LoVo (cell line): Measurements from ENCODE around the gene ADCY4.

ENCODE experiments used
- DNase-seq: peaks from one replicate; pipeline ENCODE4 v3.0.0-alpha.2; 2016; ENCODE audit warnings: low spot score

The ADCY4 gene

GRCh38 chr14:24297190-24297964 lies 37.5 kb downstream of the ADCY4 start:
- DNase-seq, result peak; percentile 37

DNA sequence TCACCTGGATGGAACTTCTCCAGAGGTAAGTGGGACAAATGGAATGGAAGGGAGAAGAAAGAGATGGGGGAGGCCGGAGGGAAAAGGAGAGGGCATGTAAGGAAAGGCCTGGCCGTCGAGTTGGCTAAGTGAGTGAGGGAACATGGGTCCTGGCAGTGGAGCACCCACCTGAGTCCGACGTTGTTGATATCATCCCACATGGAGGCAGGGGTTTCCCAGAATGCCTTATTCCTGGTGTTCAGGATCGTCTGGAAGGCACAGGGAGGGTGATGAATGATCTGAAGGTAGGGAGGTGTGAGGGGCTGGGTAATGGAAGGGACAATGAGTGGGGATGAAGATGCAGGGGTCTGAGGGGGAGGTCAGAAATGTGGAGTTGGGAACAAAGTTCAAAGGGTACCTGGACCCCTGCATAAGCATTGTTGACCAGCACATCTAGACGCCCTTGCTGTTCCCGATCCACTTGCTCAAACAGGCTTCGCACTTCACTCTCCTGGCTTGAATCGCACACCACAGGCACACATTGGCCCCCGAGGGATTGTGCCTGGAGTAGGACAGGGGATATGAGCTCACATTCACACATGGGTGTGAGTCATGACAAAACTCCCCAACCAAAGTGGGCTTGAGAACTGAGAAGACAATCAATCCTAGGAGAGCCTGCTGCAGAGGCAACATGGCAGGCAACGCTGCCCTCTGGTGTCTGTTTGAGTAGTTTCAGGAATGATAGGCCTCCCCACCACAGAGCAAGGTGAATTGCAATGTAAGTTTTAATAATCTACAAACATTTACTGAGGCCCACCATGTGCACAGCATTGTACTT lies 38.3 kb downstream of the ADCY4 start:
- DNase-seq, result peak; percentile 32

- no peak for DNase-seq
Observed at GRCh38 chr14:24293525-24293924, 41.3 kb downstream of the ADCY4 start.

GRCh38 chr14:24292118-24292807 lies 42.6 kb downstream of the ADCY4 start:
- no peak for DNase-seq

DNA sequence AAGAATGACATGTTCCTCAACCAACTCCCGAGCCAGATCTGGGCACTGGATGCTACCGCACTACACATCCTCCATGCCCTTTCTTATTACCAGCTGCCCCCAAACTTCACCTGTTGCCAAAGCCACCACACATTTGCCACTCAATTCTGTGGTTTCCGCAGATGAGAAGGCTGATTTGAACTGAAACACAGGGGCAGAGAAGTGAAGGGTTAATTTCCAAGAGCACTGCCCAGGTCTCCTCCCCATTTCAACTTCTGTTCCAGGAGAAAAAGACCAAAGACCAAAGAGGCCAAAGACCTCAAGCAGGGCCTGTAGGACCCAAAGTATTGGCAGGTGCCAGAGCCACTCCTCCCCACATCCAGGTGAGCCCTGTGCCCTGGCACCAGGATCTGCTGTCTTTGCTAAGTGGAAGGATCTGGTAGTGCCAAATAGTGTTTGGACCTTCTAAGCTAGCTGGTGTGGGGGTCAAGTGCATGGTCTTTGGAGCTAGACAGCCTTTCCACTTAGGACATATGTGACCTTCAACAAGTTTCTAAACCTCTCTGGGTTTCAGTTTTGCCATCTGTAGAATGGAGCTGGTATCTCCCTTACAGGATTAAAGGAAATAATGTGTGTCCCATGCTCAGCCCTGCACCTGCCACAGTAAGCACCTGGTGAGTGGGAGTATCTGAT lies 43.3 kb downstream of the ADCY4 start:
- no peak for DNase-seq

GRCh38 chr14:24290746-24291145 lies 44.1 kb downstream of the ADCY4 start:
- no peak for DNase-seq

GRCh38 chr14:24289649-24290280 lies 45.1 kb downstream of the ADCY4 start:
- no peak for DNase-seq

DNA sequence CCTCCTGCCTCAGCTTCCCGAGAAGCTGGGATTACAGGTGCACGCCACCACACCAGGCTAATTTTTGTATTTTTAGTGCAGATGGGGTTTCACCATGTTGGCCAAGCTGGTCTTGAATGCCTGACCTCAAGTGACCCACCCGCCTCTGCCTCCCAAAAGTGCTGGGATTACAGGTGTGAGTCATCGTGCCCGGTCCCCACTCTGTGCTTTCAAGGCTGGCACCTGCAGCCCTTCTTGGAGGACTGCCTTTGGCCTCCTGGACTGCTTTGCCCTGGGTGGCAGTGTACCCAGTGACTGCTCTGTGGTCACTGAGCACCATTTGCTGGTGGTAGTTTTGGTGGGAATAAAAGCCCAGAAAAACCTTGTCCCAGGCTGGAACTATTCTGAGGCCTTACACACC lies 47.9 kb downstream of the ADCY4 start:
- DNase-seq, result no peak

GRCh38 chr14:24285351-24285750 lies 49.5 kb downstream of the ADCY4 start:
- DNase-seq, result no peak

GRCh38 chr14:24284501-24285035 lies 50.3 kb downstream of the ADCY4 start:
- no peak for DNase-seq

DNA sequence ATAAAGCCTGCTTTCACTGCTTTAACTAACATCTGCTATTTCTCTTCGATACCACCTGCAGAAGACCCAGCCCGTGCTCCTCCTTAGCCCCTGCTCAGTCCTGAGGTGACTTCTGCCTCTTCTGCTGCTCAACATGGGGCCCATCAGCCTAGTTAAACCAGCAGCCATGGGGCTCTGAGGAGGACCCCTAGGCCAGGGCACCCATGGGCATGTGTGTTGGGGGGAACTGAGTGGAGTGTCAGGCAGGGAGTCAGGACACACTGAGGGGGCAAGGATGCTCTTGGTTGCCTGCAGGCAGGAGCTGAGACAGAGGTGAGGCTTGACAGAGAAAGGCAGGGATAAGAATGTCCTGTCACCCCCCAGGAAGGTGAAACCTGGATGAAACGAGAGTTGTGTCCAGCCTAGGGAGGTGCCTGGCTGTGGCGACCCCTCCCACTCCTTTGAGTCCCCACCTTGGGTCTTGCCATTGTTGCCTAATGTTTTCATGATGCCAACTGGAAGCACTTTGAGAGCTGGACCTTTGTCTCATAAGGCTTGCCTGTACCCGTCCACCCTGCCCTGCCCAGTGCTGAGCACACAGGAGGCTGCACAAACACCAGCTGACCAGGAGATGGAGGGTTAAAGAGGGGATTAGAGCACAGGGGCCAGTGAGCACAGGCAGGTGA lies 50.9 kb downstream of the ADCY4 start:
- no peak for DNase-seq

DNA sequence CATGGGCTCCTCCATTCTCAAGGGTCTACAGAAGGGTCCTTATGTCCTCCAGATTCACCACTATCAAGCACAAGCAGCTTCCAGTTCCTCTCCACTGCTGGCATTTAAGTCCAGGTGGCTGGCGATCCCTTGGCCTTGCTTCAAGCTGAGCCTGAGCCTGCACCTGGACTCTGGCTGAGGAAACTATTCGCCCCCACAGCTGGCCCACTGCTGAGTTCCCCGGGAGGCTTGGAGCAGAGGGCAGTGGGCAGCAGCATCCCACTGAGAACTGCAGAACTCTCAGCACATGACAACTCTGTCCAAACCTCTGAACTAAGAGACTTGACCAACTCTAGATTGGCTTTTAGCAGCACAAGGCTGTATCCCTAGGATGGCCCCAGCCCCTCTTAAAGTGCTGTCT lies 52.1 kb downstream of the ADCY4 start:
- DNase-seq, result no peak

GRCh38 chr14:24281636-24282035 lies 53.2 kb downstream of the ADCY4 start:
- DNase-seq, result no peak

- no peak for DNase-seq
Observed at GRCh38 chr14:24280797-24281460, 53.9 kb downstream of the ADCY4 start.

DNA sequence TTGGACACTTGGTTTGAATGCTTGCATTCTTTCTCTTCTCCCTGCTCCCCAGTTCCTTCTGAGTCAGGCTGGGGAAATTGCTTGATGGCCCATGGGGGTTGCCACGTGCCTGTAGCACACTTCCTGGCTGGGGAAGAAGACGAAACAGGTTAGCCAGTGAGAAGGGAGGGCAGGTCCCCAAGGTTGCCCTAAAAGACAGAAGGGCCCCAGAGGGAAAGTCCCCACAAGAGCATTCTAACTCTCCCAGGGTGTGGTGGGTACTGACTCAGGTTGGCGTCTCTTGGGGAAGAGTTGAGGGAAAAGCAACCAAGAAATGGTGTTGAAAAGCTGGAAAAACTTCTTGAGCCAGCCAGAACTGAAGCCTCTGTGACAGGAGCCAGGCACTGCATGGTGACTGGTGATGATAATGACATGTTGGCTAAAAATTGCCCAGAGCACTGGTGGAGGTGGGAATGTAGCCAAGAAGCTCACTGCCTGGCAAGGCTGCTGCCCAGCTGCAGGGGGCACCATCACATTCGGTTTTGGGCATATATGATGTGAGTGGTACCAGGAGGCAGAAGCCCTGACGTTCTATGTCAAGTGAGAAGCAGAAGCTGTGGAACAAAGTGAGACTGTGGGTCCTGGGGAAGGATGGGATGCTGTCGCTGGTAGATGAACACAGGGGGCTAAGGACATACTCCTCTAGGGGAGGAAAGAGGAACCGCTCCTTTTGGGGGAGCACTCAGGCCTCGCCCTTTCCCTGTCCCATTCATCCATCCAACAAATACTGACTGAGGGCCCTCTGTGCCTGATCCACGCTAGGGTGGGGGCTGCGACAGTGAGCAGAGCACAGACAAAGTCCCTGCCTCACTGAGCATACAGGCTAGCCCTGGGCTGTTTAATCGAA lies 55.3 kb downstream of the ADCY4 start:
- no peak for DNase-seq

DNA sequence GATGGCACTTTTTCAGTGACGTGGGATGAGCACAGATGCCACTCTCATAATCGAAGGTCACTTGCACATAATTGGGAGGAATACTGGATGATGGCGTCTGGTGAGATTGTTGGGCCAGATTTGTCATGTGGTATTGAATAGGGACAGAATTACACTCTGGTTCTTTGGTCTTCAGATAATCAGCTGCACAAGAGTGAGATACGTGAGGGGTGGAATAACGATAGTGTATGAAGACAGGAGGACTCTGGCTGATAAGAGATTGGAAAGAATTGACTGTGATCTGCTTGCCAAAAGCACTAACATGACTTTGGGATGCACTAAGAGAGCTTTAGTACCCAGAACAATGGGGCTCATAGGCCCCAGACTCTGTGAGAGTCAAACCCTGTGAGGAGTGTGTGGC lies 56.4 kb downstream of the ADCY4 start:
- no peak for DNase-seq

DNA sequence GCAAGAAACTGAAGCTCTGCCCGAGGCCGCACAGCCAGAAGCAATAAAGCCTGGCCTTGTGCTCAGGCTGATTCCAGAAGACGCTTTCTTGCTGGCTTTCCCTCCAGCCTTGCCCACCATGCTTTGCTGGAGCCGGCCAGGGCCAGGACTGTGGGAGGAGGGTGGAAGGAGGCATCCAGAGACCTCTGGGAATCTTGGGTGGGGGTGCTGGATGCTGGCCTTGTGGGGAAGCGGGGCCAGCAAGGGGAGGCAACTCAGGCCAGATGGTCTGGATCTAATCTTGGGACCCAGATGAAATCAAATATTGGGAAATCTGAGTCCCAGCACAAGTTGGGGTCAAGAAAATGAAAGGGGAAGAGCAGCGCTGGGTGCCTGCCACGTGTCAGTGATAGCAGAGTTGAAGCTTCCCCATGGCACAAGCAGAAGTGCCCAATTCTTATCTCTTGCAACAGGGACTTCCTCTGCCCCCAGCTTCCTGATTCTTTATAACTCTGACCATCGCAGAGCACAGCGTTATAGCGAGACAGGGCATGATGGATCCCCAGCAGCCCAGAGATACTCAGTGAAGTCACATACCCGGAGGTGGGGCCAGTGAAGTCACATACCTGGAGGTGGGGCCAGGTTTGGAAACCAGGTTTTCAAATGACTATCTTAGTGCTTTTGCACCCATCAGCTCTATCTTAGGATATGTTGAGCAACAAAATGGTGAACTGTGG lies 57.1 kb downstream of the ADCY4 start:
- DNase-seq, result no peak

- DNase-seq, result no peak
Observed at GRCh38 chr14:24277071-24277470, 57.8 kb downstream of the ADCY4 start.

GRCh38 chr14:24274101-24274543 lies 60.7 kb downstream of the ADCY4 start:
- no peak for DNase-seq
